CD4-positive, alpha-beta T cell treated with Interferon gamma for 1 hour (primary cell): Measurements from ENCODE around the gene RNASE2.
A peak's percentile ranks its signal among the peaks of the same experiment; 100 is the strongest.
"Not testable (repeated sequence)": the region's sequence is repeated elsewhere in the genome, so short reads cannot be mapped to it uniquely, and the experiment has no call there.

Experiments
- DNase-seq: peaks from one replicate; pipeline ENCODE4 v3.0.0-alpha.2; 2020

RNASE2 gene

DNA sequence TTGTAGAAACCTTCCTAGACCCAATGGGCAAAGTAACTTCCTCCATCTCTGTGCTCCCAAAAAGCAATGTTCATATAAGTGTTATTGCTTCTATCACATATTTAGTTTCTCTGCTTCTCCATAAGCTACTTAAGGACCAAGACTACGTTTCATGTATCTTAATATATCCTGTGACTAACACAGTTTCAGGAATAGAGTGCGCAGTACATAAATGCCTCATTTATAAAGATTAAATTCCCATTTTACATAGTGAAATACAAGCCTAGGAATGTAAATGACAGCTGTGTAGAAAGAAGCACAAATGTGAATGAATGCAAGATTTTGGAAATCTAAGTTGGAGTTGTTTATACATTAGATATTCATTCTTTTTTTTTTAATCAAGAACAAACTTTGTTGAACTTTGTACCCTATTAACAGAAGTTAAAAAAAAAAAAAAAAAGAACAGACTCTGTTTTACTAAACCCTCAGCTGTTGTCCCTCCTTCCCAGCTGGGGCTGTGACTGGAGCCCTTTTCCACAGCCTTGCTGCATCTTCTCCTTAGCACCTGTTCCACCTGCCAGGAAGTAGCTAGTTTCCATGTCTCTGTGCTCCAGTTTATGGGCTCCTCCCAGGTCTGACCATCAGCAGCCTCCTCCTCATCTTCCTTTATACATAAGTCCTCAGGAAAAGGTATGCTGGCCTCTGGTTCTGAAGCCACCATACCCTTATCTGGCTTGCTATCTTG is 27.5 kb downstream of the RNASE2 start:
- no peak for DNase-seq

- not testable (repeated sequence) for DNase-seq
These were observed 30.4 kb downstream of the RNASE2 start for GRCh38 chr14:20985650-20986049.

- DNase-seq: no peak
These were observed 31.5 kb downstream of the RNASE2 start for GRCh38 chr14:20986811-20987210.

- DNase-seq: no peak
These were observed 33.6 kb downstream of the RNASE2 start for GRCh38 chr14:20988717-20989470.

DNA sequence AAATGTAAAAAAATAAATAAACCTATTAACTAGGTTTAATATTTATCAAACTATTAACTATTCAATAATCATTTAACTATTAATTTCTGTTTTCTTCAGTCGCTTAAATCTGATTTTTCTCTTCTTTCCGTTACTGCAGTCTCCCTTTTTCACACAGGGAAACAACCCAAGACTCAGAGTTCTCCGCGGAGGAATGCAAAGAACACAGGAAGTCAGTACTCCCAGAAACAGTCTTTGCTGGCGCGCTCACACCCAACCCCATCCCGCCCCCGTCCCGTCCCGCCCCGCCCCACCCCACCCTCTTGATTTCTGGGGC is 34.1 kb downstream of the RNASE2 start:
- no peak for DNase-seq

DNA sequence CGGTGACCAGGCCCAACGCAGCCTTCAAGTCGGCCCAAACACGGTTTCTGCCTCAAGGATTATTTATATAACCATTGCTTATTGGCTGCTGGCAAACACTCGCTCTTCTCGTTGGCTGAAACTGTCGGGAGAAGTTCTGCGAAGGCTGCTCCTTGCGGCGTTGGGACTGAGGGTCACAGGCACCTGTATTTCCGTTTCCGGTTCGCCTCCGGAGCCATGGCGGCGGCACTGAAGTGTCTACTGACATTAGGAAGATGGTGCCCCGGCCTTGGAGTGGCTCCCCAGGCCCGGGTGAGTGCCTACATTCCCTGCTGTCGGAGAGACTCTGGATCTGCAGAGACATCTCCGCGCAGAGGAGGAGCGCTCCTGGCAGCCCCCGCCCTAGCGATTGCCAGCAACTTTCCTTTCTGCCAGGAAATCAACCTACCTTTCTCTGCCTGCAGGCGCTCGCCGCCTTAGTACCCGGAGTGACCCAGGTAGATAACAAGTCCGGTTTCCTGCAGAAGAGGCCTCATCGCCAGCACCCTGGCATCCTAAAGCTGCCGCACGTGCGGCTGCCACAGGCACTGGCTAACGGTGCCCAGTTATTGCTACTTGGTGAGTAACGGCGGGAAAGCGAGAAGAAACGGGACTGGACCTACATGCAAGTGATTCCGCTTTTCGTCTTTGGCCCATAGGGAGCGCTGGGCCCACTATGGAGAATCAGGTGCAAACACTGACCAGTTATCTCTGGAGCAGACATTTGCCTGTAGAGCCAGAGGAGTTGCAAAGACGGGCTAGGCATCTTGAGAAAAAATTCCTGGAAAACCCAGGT is 34.7 kb downstream of the RNASE2 start, which contains the start of gene METTL17:
METTL17 (plus strand) TSS at position 194 of the 814 bp plus-strand sequence; CDS start at position 217, 23 bp downstream.
- peak; percentile 86 for DNase-seq

DNA sequence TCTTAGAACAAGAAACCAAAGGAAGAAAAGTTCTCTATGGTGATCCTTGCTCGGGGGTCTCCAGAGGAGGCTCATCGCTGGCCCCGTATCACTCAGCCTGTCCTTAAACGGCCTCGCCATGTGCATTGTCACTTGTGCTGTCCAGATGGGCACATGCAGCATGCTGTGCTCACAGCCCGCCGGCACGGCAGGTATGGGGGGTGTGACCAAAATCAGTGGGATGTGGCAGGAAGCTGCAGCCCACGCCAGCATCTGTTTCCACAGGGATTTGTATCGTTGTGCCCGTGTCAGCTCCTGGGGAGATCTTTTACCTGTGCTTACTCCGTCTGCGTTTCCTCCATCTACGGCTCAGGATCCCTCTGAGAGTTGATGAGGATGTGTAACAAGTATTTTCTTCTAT is 41.2 kb downstream of the RNASE2 start:
- DNase-seq: no peak

- no peak for DNase-seq
These were observed 41.8 kb downstream of the RNASE2 start for GRCh38 chr14:20997115-20997514.

GRCh38 chr14:20997564-20997963 is 42.3 kb downstream of the RNASE2 start:
- DNase-seq: no peak

DNA sequence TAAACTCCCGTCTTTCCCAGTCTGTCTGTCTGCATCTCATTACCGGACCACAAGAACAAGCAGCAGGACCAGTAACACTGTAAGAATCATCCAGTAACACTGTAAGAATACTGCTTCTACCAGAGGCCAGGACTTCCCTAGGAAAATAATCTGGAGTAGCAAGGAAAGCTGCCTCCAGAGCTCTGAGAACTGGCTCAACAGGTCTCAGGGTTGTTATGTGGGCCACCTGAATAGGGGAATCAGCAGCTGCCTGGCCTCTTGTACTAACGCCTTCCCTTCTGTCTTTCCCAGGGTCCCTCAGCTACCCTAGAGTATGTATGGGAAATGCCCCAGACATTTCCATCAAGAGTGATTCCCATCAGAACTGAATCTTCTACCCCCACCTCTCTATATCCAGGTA is 42.9 kb downstream of the RNASE2 start:
- no peak for DNase-seq

DNA sequence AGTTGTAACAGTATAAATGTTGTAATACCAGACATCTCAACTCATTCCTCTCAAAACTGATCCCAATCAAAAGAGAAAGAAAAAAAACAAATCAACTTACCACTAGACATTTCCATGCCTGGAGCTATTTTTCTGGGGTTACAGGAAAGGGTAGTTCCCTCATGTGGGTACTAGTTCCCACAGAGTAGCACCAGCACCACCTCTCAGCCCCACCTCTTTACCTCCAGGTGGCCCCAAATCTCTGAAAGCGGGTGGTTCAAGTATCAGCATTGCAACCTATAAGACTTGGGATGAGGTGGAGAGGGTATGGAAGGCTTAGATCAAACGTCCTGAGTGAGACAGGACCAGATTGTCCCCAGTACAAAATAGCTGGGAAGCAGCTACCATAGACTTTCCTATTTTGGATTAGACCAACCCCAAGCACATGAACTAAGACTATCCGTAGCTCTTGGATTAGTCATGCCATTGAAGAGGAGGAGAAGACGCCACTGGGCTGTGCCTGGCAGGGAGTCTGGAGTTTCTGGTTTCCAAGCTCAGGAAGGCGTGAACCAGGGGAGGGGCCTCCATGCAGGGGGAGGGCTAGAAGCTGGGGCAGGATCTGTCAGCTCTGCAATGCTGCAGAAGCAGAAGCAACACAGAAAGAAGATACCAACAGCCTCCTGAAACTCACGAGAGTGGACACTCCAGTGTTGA is 43.5 kb downstream of the RNASE2 start, which contains the start of gene SLC39A2:
SLC39A2 (plus strand) TSS at position 620 of the 693 bp plus-strand sequence. CDS start 154 bp downstream, outside the sequence.
- no peak for DNase-seq

DNA sequence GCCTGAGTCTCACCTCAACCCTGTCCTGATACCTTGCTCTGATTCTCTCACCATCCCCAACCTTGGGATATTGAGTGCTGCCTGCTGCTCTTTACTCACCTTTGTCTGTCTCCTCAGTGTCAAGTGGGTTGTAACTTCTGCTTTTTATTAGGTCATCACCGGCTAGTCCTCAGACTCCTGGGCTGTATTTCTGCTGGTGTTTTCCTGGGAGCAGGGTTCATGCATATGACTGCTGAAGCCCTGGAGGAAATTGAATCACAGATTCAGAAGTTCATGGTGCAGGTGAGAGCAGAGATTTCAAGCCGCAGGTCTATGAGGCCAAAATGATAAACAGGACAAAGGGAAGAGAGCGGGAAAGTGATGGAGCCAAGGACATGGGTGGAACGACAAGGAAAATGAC is 44.3 kb downstream of the RNASE2 start:
- no peak for DNase-seq

DNA sequence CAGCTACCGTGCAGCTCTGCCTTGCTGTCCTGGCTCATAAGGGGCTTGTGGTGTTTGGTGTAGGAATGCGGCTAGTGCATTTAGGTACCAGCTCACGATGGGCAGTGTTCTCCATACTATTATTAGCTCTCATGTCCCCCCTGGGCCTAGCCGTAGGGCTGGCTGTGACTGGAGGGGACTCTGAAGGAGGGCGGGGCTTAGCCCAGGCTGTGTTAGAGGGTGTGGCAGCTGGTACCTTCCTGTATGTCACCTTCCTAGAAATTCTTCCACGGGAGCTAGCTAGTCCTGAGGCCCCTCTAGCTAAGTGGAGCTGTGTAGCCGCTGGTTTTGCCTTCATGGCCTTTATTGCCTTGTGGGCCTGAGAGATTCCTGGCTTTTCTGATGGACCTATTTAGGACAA is 45.9 kb downstream of the RNASE2 start:
- no peak for DNase-seq

DNA sequence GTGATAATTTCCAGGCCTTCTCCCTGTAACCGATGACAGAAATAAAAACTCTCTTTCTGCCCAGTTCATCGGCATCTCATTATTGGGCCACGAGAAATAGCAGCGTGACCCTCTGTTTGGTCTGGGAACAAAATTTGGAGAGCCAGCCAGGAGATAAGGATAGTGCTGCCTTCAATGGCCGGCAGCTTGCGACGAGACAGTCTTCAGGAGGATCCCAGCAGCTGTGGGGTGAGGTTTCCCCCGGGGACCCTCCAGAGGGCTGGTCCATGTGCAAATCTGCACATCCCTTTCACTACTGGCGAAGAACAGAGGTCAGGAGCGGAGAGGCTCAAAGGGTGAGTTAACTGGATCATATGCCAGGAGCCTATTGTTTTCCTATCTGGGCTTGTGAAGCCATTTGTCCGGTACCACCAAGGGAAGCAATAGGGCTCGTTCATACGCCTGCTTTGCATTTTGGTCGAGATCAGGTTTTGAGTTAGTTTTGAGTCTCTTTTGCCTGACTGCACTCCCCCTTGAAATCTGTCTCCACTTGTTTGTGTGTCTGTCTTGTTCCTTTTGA is 48.6 kb downstream of the RNASE2 start:
- DNase-seq: no peak
